Stimulated activated CD4-positive, alpha-beta T cell treated with anti-CD3 and anti-CD28 coated beads, Interleukin-1b, Interleukin-23, amount 100 ng/mL, for 48 hours (primary cell): ENCODE results near the gene SLC43A3.
"Not testable (repeated sequence)": the region's sequence is repeated elsewhere in the genome, so short reads cannot be mapped to it uniquely, and the experiment has no call there.

Experiments
- DNase-seq: peaks from one replicate; pipeline ENCODE4 v3.0.0-alpha.2; 2020

SLC43A3 gene

DNA sequence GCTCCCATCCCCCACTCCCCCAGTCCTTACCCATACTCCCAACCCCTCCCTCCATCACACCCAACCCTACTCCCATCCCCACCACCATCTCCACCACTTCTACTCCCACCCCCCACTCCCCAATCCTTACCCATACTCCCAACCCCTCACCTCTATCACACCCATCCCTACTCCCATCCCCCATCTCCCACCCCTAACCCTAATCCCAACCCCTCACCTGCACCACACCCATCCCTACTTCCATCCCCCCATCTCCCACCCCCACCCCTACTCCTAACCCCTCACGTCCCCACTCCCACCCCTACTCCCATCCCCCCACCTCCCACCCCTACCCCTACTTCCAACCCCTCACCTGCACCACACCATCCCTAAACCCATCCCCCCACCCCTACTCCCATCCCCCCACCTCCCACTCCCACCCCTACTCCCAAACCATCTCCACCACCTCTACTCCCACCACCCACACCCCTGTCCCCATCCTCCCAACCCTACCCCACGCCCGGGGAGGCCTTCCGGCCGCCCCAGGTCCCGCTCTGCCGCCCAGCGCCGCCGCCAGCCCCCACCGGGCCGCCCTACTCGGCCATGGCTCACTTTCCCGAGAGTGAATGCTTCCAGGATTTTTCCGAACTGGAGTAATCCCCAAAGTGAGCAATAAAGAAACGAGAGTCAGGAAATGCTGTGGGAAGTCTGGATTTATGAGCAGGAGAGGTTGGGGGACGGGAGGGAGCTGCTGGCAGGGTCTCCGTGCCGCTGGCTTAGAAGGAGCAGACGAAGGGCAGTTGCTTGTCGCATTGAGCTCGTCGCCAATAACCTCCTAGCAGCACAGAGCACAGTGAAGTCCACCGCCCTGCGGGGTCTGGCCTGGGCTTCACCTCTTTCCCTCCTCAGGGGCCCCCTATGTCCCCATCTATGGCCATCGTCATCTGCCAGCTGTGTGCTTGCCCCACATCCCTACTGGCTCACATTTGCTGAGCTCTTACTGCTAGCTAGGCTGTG, 50.5 kb downstream of the SLC43A3 start:
- DNase-seq = no peak

DNA sequence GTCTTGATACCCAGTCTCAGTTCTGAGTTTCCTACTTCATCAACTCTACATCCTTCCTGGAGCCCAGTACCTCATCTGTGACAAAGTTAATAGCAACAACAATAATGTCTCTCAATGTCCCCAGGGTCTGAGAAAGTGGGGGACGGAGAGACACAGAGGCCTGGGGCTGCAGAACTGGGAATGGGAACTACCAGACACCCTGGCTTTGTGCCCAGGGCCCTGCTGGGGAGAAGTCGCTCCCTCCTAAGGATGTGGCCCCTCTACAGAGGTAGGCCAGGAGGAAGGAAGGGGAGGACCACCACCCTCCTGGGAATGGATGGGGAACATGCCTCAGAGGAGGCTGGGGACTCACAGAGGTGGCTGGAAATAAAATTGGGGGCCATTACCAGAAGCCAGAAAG, 51.4 kb downstream of the SLC43A3 start:
- DNase-seq = no peak

DNA sequence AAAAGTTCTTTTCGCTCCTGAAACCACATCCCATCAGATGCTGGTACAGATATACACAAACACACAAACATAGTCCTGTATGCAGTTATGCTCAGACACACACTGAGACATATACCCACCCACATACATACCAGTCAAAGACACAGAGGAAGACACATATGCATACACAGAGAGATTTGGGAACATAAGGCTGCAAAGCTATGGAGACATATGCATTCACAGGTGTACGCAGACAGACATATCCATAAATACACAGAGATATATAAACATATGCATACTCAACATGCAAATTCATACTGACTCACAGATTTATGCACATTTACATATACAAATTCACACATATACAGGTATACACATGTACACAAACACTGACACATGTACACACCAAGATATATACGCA, 52.0 kb downstream of the SLC43A3 start:
- DNase-seq = no peak

DNA sequence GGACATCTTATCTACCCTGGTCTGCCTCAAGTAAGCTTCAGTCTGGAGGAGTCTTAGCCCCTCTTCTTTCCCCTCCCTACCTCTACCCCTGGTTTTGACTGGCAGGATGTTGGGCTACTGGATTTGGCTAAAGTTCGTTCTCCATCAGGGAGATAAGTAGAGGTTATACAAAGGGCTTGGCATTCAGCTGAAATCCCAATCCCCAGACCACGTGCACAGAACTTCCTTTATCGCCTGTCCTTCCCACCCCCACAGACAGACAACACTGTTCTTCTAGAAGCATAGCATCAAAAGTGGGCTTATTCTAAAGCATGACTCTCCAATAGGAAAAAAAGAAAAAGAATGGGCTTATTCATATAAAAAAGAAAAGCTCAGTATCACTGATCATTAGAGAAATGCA, 53.8 kb downstream of the SLC43A3 start:
- DNase-seq = no peak

DNA sequence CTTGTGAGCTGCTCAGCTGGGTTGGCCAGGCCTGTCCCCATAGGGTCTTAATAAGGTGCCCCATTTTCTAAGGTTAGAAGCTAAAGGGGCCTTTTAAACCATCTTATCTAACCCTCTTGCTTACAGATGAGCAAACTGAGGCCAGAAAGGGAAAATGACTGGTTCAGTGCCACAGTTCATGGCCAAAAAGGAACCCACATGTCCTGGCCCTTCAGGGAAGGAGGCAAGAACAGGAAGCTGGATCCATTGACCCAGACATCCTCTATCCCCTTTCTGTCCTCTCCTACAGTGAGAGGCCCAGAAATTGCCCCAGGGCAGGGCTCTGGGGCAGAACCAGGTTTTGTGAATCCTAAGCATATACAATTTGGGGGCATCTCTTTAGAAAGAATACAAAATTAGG, 56.0 kb downstream of the SLC43A3 start:
- DNase-seq = no peak

DNA sequence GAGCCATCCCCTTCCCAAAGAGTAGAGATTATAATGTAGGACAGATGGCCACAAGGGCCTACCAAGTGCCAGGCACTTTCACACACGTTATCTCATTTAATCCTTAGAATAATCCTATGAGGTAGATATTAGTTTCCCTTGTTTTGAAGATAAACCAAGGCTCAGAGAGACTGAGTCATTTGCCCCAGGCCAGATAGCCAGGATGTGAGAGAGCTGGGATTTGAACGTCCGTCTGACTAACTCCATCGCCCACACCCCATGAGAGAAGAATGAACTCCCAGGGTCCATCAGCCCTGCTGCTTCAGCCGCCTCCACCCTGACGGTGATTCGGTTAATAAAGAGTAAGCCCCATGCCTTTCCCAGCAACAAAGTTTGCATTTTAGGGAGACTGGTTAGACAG, 56.7 kb downstream of the SLC43A3 start:
- DNase-seq = no peak

DNA sequence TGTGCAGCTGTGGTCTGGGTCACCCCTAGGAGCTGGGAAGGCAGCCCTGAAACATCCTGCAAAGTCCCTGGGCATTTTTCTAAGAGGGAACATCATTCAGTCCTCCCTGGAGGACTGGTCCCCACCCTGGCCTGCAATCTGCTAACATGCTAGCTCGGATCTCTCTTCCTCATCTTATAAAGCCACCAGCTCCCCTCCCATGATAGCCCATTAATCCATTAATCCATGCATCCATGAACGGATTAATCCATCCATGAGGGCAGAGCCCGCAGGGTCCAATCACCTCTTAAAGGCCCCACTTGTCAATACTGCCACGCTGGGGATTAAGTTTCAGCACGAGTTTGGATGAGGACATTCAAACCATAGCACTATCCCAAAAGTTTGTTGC, 58.1 kb downstream of the SLC43A3 start:
- no peak for DNase-seq

DNA sequence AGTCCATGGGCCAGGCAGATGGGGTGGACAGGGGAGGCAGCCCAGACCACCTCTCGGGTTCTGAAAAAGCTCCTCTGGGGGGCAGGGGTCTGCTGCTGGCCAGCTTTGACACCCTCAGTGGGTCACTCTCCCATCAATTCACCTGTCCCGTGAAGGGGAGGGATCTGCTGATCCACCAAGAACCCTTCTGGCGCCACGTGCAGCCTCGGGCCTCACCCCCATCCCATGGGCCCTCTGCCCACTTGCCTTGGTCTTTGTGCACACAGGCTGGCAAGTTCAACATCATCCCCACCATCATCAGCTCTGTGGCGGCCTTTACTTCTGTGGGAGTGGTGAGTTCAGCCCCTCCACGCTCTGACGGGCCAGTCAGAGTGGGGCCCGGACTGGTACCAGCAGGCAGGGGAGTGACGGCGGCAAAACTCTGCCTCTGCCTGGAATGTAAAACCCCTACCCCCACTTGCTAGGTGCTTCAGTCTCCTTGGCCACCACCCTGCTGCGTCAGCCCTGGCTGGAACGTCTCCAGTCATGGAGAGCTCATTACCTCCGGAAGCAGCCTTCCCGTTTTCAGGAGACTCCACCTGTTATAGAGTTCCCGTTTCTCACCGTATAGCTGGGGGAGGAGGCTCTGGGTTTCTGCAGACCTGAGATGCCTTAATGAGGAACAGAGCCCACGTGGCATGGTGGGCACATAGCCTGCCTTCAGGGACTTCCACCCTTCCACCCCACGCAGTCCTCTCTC, 58.6 kb downstream of the SLC43A3 start:
- DNase-seq = no peak

DNA sequence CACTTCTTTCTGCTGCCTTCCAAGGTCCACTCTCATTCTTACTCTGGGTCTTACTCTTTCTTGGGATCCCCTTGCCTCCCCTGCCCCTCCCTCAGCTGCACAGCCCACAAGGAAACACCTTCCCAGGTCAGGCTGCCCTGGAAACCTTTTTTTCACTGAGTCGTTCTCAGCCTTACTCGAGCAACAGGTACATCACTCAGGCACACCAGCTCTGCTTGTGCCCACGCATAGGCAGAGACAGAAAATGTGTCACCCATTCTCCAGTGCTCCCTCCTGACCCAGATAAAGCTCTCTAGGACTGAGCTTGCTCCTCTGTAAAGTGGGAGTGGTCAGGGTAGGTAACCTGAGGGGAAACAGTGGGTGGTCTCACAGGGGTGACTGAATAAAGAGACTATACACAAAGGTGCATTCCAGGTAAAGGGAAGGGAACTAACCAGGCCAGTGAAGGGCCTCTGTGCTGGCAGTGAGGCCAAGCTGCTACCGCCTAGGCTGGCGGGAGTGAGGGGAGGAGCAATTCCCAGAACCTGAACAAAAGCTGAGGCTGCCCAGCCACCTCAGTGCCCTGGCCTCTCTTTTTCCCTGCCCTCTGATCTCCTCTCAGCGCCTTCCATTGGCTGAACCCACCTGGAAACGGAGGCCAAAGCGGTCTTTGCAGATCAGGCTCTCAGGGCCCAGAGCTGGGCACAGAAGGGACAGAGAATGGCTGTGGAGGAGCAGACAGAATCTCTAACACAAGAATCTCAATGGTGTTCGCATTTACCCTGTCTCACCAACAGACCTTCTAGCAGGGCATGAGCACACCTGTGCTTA, 61.9 kb downstream of the SLC43A3 start:
- DNase-seq = no peak

DNA sequence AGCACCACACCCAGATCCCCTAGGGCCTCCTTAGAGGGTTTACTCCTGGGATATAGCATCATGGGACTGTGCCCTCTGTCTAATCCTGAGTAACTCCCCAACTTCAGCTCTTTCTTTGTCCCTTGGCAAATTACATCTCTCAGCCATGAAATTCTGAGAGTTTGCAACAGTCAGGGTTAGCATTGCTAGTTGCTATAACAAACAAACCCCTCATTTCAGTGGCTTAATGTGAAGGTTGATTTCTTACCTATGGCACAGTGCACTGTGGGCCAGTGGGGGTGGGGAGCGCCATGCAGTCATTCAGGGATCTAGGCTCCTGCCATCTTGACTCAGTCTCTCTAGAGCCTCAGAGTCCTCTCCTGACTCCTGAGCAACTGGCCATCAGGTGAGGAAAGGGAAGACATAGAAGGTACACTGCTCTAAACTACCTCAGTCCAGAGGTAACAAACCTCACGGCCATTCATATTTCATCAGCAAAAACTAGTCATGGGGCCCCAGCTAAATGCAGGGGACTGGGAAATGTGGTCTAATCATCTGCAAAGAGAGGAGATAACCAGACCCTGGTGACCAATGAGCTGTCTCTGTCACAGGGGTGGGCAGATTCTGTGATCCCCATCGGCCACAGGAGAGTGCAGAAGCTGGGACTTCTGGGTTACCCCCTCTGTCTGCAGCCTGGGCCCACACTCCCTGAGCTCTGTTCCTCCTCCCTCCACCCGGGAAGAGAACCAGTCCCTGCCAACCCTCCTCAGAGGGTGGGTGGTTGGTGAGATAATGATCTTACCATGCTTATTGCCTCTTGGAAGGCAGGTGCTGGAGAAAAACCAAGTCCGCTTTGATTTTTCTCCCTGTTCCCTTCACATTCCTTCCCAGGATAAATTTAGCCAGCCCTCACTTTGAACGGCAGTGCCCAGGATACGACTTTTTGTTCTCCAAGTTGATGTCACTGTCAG, 63.5 kb downstream of the SLC43A3 start:
- DNase-seq = no peak

DNA sequence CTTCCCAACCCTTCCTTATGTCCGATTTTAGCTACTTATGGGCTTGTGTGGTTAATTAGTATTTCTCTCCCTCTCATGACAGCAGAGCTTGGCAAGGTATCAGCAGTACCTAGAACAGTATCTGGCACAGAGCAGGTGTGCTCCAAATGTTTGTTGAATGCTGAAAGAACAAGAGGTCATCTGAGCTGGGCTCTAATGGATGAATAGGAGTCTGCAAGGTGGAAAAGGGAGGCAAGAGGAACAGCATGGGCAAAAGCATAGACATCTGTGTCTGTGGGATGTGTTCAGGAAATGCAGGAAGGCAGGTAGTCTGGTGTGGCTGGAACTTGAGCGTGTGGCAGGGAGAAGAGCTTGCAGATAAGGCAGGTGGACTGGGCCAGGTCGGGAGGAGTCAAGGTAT, 65.0 kb downstream of the SLC43A3 start:
- DNase-seq = no peak

DNA sequence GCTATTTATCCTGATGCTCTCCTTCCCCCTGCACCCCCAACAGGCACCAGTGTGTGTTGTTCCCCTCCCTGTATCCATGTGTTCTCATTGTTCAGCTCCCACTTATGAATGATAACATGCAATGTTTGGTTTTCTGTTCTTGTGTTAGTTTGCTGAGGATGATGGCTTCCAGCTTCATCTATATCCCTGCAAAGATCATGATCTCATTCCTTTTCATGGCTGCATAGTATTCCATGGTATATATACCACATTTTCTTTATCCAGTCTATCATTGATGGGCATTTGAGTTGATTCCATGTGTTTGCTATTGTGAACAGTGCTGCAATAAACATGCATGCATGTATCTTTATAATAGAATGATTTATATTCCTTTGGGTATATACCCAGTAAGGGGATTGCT, 65.5 kb downstream of the SLC43A3 start:
- not testable (repeated sequence) for DNase-seq

DNA sequence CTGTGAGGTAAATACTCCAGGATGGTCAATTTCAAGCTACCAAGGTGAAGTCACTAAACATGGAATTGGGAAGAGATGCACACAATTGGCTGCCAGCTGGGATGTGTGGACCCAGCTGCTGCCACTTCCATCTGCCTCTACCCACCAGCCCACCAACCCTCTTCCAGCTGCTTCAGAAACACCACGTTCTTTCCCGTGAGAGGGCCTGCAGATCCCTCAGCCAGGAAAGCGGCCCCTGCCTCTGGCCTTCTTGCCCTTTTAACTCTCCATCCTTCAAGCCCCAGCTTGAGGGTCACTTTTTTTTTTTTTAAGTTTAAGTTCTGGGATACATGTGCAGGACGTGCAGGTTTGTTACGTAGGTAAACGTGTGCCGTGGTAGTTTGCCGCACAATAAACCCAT, 65.9 kb downstream of the SLC43A3 start:
- no peak for DNase-seq

DNA sequence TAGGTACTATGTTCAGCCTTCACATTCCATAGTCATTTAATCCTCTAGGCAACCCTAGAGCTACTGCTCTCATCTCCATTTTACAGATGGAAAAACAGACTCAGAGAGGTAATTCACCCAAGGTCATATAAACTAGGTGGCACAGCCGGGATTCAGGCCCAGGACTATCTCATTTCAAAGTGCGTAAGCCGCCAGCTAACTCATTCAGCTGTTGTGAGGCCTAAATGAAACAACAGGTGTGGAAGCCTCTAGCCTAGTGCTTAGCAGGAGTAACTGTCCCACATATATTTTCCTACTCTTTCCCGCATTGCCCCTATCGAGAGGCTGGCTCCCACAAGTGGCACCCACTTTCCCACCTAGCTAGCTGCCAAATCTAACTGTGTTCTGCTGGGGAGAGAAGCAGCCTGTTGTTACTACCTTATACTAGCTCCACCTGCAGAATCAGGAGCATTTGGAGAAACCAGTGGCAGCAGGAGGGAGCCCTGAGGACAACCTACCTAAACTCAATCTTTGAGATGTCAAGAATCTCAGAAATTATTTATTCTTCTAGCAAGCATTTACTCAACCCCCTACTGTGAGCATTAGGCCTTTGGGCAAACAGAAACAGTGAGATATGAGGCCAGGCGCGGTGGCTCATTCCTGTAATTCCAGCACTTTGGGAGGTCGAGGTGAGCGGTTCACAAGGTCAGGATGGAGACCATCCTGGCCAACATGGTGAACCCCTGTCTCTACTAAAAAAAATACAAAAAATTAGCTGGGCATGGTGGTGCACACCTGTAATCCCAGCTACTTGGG, 66.8 kb downstream of the SLC43A3 start:
- DNase-seq = no peak

DNA sequence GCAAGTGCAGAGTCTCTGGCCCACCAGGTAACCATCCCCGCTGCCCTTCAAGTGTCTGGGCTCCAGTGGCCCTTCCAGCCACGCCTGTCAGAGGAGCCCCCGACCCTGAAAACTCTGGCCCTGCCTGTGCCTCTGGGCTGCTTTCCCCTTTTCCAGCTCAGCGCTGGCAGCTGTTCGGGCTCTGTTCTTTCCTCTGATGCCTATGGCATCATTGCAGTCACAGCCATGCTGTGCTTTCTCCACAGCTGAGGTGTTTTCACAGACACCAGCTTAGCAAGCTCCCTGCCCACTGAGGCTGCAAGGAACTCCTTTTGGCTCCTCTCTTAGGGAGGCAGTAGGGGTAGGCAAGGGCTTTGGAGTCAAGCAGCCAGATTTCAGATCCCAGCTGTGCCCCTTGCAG, 67.5 kb downstream of the SLC43A3 start:
- no peak for DNase-seq

DNA sequence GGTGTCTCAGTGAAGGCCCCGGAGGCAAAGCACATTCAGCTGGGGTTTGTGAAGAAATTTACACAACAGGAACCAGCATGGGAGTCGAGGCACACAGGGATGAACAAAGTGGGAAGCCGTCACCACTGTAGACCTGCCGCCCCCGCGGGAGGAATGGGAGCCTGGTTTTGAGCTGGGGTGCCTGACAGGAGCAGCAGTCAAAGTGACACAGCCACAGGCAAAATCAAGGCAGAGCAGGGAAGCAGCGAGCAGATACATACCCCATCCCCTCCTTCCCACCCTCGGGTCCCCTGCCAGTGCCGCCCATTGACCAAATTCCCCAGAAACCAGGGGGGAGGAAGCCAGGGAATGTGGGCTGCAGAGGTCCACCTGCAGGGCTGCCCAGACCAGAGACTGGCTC, 67.9 kb downstream of the SLC43A3 start:
- DNase-seq = no peak

DNA sequence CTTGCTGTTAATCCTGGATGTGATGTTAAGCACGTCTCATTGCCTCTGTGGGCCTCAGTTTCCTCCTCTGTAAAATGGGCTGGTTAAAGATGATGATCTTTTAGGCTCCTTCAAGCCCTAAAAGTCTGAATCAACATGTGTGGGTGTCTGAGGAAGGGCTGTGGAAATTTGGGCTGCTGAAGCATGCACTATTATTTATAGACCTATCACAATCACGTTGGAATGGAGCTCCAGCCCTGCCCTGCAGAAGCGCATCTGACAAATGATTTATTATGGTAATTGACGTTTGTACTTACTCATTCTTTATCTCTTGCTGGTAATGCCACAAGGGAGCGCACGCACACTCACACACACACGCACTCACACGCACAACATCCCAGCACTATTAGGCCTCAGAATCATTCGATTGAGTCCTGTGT, 68.4 kb downstream of the SLC43A3 start:
- DNase-seq = no peak

DNA sequence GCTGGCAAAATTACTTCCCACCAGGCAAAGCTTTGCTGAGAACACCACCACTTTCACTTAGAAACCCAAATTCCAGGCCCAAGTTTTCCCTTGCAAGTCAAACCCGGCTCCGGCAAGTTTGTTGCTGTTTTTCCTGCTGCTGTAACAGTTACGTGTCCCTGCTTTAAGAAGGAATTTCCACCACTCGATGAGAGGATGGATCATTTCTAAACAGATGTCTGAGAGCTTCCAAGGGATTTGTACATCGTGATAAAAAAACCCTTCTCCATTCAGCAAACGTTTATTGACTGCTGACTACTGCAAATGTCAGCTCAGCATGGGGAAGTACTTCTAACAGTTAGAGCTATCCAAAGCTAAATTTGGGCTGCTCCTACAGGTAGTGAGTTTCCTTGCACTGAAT, 69.1 kb downstream of the SLC43A3 start:
- no peak for DNase-seq

DNA sequence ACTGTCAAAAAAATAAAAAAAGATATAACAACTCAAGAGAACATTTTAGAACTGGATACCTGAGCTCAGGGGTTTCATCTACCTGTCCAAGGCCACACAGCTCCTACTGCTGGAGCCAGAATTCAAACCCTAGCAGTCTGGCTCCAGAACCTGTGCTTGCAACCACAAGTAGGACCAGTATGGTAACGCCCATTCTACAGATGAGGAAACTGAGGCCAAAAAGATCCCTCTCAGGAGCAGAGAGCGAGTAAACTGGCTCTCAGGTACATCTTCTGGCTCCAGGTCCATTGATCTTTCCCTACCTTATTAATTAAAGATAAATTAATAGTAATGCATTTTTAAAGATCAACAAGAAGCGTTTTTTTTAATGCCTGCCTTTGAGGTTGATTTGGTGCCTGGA, 69.6 kb downstream of the SLC43A3 start:
- no peak for DNase-seq
